CD4-positive, alpha-beta T cell treated with Interleukin-6 for 4 hours (primary cell): ENCODE results near the gene CDKN1C.
A peak's percentile ranks its signal among the peaks of the same experiment; 100 is the strongest.
"Not testable (repeated sequence)": the region's sequence is repeated elsewhere in the genome, so short reads cannot be mapped to it uniquely, and the experiment has no call there.

Experiments
- DNase-seq: peaks from one replicate; pipeline ENCODE4 v3.0.0-alpha.2; 2020; ENCODE audit warnings: mixed read lengths

The CDKN1C gene

GRCh38 chr11:2922655-2923054 is 37.1 kb upstream of the CDKN1C start:
- no peak for DNase-seq

- no peak for DNase-seq
These were observed 36.3 kb upstream of the CDKN1C start for GRCh38 chr11:2921742-2922493.

GRCh38 chr11:2921261-2921660 is 35.7 kb upstream of the CDKN1C start:
- no peak for DNase-seq

- no peak for DNase-seq
These were observed 34.8 kb upstream of the CDKN1C start for GRCh38 chr11:2920343-2920742.

GRCh38 chr11:2919837-2920236 is 34.3 kb upstream of the CDKN1C start:
- DNase-seq, result no peak

GRCh38 chr11:2919188-2919587 is 33.6 kb upstream of the CDKN1C start:
- DNase-seq, result no peak

- no peak for DNase-seq
These were observed 32.4 kb upstream of the CDKN1C start for GRCh38 chr11:2917842-2918490.

GRCh38 chr11:2916892-2917645 is 31.5 kb upstream of the CDKN1C start:
- DNase-seq, result no peak

GRCh38 chr11:2916114-2916891 is 30.7 kb upstream of the CDKN1C start:
- DNase-seq, result no peak

- DNase-seq, result no peak
These were observed 29.9 kb upstream of the CDKN1C start for GRCh38 chr11:2915473-2915872.

- no peak for DNase-seq
These were observed 29.1 kb upstream of the CDKN1C start for GRCh38 chr11:2914455-2915195.

- DNase-seq, result no peak
These were observed 28.2 kb upstream of the CDKN1C start for GRCh38 chr11:2913776-2914175.

- no peak for DNase-seq
These were observed 27.4 kb upstream of the CDKN1C start for GRCh38 chr11:2913019-2913431.

- DNase-seq, result peak; percentile 25
These were observed 26.9 kb upstream of the CDKN1C start for GRCh38 chr11:2912498-2912897.

- DNase-seq, result no peak
These were observed 26.3 kb upstream of the CDKN1C start for GRCh38 chr11:2911785-2912391.

- no peak for DNase-seq
These were observed 25.7 kb upstream of the CDKN1C start for GRCh38 chr11:2911088-2911784.

- DNase-seq, result no peak
These were observed 24.9 kb upstream of the CDKN1C start for GRCh38 chr11:2910401-2910955.

- DNase-seq, result no peak
These were observed 23.7 kb upstream of the CDKN1C start for GRCh38 chr11:2909133-2909902.

- no peak for DNase-seq
These were observed 22.6 kb upstream of the CDKN1C start for GRCh38 chr11:2908130-2908529.

- not testable (repeated sequence) for DNase-seq
These were observed 19.7 kb upstream of the CDKN1C start for GRCh38 chr11:2905299-2905698.
